GM12878 (cell line): ENCODE results near the gene LAMA2.

Experiments
- ATF3 ChIP-seq: IDR thresholded peaks from 2 replicates; pipeline ENCODE4 v1.6.1; 2011; ENCODE audit warnings: low read depth, mild to moderate bottlenecking, low read length, moderate library complexity, borderline replicate concordance; ENCODE audit errors: extremely low read depth
- CEBPB ChIP-seq, 2 experiments: fragments of 150-350 bp in 1 of 2; IDR thresholded peaks; 2 replicates each; pipeline ENCODE4 v1.6.1; 2012 to 2014; ENCODE audit warnings: low read depth in 2 of 2, low read length in 2 of 2, borderline replicate concordance in 1 of 2, inconsistent platforms in 1 of 2
- CTCF ChIP-seq, 3 experiments: IDR thresholded peaks in 2 of 3; conservative IDR thresholded peaks in 1 of 3; 2 replicates each; pipeline ENCODE4 v1.5.1; 2011; ENCODE audit warnings: low read depth in 3 of 3, low read length in 3 of 3, mild to moderate bottlenecking in 3 of 3, control low read depth in 2 of 3, moderate library complexity in 2 of 3, inconsistent platforms in 1 of 3, mixed read lengths in 1 of 3; ENCODE audit not compliant: control insufficient read depth in 2 of 3, insufficient read depth in 1 of 3; ENCODE audit errors: extremely low read depth in 1 of 3
- NR2F1 ChIP-seq: fragments of 450-650 bp; conservative IDR thresholded peaks from 2 replicates; pipeline ENCODE4 v1.6.1; 2017; ENCODE audit warnings: mild to moderate bottlenecking
- POLR2A ChIP-seq: IDR thresholded peaks from 2 replicates; pipeline ENCODE4 v1.6.1; 2011; ENCODE audit warnings: low read depth, mild to moderate bottlenecking, low read length
- POLR2AphosphoS5 ChIP-seq: IDR thresholded peaks from 2 replicates; pipeline ENCODE4 v1.6.1; 2011; ENCODE audit warnings: mild to moderate bottlenecking, low read length, inconsistent platforms
- RFX5 ChIP-seq: IDR thresholded peaks from 2 replicates; pipeline ENCODE4 v1.6.1; 2011; ENCODE audit warnings: low read depth, low read length, improper control_type of control experiment

GRCh38 chr6:129382916-129383315 lies 500.0 kb downstream of the LAMA2 start:
- no peak for TF ChIP-seq NR2F1
- no peak for TF ChIP-seq CTCF (IDR thresholded peaks at IDR 0.05 in 2 of 3, conservative IDR thresholded peaks at IDR 0.05 in 1 of 3; ENCODE audit: control insufficient read depth in 2 of 3, extremely low read depth in 1 of 3, insufficient read depth in 1 of 3, low read depth in 3 of 3, low read length in 3 of 3)
- no peak for TF ChIP-seq POLR2AphosphoS5
- no peak for TF ChIP-seq RFX5
- no peak for TF ChIP-seq CEBPB (IDR thresholded peaks at IDR 0.05; ENCODE audit: borderline replicate concordance in 1 of 2, low read depth in 2 of 2, low read length in 2 of 2)
- TF ChIP-seq POLR2A = no peak
- TF ChIP-seq ATF3 = no peak
